ENCODE results near the gene HMGB2. TPM values are rescaled to one million over a fixed set of nuclear protein-coding genes. Genes with fewer than 3 reads are reported as not detected.
A peak's percentile ranks its signal among the peaks of the same experiment; 100 is the strongest.

HMGB2 gene
- polyA plus RNA-seq, 3 donors: 395 to 467 (median 445) TPM

DNA sequence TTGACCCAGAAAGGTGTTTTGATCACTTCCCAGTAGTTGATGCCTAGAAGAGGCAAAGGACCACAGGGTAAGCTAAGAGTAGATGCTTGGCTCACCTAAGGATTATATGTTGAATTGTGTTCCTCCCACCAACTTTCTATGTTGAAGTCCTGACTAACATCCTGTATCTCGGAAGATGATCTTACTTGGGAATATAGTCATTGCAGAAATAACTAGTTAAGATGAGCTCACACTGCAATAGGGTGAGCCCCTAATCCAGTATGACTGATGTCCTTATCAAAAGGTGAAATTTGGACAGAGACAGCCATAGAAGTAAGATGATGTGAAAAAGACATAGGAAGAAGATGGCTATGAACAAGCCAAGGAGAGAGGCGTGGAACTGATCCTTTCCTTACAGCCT is 3.3 kb upstream of the HMGB2 start:
- DNase-seq (ENCODE audit: low read depth in 3 of 3, low spot score in 2 of 3): no peak

DNA sequence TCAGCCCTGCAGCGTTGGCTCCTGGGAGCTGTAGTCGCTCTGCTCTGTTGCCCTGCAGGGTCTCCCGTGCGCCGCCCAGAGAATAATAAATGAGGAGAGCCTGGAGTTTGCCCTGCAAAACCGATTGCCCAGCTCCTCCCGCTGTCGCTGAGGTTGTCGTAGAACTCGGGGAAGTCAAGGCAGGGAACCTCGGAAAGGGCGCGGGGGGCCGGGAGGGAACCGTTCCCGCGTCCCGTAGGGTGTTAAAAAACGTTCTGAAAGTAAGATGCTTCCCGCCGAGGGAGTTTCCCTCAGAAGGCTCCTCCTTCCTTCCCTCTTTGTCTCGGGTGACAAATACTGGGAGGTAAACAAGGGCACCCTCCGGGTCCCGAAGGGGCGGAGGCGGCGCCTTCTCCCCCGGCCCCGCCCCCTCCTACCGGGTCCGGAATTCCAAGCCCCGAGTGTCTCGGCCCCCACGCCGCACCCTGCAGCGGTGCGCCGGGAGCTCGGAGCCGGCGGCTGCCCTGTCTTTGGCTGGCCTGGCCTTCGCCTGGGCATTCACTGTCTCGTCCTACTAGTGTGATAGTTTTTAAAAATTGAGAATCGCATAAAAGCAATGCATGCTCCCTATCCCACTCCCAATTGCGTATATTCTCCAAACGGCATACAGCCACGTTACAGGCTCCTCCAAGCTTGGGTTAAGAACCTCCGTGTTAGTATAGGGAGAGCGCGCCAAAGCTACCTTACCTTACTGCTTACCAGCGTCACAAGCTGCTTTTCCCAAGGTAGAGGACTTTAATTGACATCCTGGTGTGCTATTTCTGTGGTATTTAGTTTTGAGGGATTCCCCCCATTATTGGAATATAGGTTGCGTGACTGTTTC is 964 bp upstream of the HMGB2 start:
- DNase-seq (ENCODE audit: low read depth in 3 of 3, low spot score in 2 of 3): peak; percentile 65 to 76 (median 66)

DNA sequence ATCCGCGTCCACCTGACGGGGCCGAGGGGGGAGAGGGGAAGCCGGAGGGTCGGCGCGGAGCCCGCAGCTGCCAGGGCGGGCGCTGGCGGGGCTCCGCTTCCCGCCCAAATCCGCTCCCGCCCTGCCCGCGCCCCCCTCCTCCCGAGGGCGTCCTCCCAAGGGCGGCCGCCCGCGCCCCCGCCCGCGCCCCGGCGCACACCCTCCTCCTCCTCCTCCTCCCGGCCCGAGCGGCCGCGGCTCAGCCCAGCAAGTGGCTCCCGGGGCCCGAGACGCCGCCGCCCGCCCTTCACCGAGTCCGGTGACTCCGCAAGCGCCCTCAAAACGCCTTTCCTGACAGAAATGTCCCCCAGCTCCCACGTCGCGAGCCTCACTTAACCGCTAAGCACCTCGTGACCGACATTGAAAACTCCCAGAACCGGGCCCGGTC is 487 bp downstream of the HMGB2 start:
- DNase-seq (ENCODE audit: low read depth in 3 of 3, low spot score in 2 of 3): peak in 1 of 3 donors; percentile 26

DNA sequence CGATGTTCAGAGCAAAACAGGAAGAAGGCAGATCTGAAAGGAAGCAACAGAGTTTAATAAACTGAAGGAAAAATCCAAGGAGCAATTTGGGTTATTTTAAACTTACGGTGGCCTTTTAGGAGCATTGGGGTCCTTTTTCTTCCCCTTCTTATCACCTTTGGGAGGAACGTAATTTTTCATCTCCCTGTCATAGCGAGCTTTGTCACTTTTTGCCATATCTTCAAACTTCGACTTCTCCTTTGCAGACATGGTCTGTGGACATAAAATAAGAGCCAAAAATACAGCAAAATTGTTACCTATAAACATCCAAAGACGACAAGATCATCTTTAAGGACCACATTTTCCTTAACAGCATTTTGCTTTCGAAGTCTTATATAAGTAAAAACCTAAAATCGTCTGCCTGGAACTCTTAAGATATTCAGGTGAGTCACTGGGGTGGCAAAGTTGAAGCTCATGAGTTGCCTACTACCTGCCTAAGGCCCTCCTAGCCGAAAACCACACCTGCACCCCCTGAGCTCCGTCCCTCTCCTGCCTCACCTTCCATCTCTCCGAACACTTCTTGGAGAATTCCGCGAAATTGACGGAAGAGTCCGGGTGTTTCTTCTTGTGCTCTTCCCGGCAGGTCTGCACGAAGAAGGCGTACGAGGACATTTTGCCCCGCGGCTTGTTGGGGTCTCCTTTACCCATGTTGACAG is 1.0 kb downstream of the HMGB2 start:
- DNase-seq (ENCODE audit: low read depth in 3 of 3, low spot score in 2 of 3): no peak

DNA sequence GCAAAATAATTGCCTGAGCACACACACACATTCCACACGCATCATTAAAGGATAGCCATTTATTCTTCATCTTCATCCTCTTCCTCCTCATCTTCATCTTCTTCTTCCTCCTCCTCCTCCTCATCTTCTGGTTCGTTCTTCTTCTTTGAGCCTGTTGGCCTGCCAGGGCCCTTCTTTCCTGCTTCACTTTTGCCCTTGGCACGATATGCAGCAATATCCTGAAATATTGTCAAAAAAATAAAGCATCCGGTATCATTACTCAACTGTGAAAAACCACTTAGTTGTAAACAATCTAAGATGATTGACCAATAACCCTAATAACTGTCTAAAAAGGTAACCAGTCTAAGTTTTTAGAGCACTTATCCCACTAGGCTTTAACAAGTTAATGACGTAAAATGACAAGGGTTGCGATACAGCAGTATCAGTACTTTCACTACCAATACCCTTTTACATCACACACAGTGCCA is 2.1 kb downstream of the HMGB2 start:
- DNase-seq (ENCODE audit: low read depth in 3 of 3, low spot score in 2 of 3): no peak

DNA sequence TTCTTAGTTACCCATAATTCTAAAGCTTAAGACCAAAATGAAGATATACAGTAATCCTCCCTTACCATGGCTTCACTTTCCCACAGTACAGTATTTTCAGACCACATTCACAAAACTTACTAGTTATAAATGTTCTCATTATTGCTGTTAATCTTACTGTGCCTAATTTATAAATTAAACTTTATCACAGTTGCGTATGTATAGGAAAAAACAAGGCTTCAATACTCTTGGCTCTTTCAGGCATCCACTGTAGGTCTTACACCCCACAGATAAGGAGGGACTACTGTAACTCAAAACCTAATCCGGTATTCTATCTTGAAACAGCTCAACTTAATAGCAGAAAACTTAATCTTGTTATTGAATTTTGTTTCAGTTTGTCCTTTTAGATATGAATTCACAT is 3.6 kb downstream of the HMGB2 start:
- no peak for DNase-seq (ENCODE audit: low read depth in 3 of 3, low spot score in 2 of 3)

DNA sequence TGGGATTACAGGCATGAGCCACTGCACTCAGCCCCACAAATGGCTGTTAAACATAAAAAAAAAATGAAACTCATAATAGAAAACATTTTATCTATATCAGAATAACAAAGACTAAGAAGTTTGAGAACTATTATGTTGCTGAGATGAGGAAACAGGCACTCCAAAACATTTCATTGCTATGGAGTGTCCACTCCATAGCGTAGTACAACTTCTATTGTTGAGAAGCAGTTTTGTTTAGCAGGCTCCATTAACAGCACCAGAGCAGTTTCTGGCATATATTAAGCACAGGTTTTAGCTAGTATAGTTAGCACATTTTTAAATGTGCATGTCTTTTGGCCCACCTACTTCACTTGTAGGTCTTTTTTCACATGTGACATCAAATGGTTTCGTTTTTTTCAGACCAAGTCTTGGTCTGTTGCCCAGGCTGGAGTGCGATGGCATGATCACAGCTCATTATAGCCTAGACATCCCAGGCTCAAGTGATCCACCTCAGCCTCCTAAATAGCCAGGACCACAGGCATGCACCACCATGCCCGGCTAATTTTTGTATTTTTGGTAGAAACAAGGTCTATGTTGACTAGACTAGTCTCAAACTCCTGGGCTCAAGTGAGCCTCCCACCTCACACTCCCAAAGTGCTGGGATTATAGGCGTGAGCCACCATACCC is 5.8 kb downstream of the HMGB2 start:
- DNase-seq (ENCODE audit: low read depth in 3 of 3, low spot score in 2 of 3): no peak

DNA sequence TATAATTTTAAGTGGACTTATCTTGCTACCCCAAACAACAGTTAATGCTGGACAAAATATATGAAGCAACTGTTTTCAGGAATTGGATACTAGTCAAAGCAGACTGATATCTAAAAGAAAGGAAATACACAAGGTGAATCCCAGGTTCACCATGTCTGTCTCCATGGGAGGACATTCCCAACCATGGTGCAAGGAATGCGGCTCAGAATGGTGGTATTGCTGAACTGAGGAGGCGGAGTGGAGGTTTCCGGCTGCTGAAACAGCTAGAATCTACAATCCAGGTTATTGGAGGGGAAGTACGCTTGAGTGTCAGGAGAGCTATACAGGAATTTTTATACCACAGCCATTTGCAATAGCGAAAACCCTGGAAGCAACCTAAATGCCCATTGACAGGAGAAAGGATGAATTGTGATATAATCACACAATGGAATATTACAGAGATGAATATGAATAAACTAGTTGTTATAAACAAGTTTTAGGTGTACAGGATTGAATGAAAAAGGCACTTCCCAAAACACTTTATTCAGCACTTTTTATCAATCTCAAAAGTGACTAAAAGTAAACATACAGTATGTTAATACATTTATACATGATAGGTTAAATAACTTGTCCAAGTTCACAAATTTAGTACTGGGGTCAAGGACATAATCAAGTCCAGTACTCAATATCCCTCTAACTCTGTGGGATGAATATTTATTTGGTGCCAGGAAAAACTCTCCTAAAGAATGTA is 9.0 kb downstream of the HMGB2 start:
- DNase-seq (ENCODE audit: low read depth in 3 of 3, low spot score in 2 of 3): no peak

DNA sequence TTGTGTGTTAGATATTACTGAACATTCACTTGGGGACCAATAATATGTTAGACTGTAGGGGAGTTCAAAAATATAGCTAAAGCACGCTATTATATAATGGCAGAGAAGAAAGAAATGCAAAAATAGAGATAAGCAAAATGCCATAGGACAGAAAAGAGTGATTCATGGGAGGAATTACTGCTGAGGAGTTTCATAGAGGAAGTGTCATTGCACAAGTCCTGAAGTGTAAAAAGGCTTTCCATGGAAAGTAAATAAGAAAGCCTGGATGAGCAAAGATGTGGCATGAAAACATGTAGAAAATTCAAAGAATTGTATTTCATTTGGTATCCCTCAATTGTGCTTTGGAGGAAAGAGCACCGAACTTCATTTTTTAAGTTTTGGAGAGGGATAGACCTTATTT is 14.5 kb downstream of the HMGB2 start:
- DNase-seq (ENCODE audit: low read depth in 3 of 3, low spot score in 2 of 3): no peak

DNA sequence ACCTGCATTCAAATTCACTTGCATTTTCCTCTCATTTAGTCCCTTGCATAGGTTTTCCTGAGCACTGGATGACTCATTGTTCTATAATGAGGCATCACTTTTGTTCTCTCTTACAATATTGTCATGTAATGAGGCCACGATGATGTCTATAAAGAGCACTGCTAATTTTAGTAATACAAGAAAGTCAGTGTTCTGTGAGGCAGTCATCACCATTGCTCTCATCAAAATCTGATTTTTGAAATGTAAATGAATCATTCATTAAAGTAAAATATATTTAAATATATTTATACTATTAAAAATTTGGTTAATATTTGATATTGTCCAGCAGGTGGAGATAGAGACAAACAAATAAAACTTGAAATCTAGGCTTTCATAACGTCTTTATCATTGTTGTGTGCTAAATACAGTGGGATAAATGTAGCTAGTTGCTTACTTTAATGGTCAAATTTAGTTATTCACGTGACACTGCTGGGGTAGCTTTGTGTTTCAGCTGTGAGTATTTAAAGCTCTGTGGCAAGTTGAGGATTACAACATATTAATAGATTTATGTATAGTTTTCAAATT is 15.4 kb downstream of the HMGB2 start:
- no peak for DNase-seq (ENCODE audit: low read depth in 3 of 3, low spot score in 2 of 3)

DNA sequence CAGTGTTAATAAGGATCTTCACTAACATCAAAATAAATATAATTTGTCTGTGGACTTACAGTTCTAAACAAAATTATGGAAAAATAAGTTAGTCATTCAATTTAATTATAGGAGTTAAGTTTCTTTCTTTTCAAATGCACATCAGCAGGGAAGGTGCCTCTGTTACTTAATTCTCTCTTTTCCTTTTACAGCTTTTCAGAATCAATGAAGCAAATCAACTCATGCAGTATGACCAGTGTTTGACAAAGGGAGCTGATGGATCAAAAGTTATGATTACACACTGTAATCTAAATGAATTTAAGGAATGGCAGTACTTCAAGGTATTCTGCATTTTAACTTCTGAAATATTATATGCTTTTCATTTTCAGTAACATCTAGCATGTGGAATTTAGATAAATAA is 15.9 kb downstream of the HMGB2 start:
- no peak for DNase-seq (ENCODE audit: low read depth in 3 of 3, low spot score in 2 of 3)

DNA sequence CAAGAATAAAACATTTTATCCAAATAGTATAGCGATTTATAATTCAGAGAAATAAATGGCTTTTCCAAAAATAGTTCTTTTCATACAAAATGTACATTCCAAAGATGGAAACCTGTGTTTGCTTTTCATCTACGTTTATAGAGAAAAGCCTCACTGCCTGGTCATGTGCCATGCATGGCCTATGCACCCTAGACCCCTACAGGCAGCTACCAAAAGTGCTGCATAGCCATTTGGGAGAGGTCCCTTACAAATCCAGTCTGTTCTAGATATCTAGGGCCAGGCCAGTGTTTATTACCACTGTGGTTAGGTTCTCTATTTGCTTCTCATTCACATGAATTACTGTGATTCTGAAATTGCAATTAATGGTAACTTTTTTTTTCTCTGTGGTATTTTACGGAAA is 17.2 kb downstream of the HMGB2 start:
- DNase-seq (ENCODE audit: low read depth in 3 of 3, low spot score in 2 of 3): no peak

DNA sequence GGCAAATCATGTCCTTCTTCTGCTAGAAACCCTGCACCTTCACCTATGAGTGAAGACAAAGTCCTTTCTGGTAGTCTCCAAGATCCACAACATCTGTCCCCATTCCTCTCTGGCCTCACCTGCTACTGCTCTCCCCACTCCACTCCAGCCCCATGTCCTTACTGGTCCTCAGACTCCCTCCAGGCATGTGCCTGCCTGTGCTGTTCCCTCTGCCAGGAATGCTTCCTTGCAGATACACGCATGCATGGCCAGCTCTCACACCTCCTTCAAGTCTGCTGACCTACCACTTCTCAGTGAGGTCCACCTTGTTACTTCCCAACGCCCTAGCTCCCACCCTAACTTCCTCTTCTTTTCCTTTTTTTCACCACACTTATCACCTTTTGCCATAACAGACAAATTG is 18.1 kb downstream of the HMGB2 start:
- no peak for DNase-seq (ENCODE audit: low read depth in 3 of 3, low spot score in 2 of 3)

DNA sequence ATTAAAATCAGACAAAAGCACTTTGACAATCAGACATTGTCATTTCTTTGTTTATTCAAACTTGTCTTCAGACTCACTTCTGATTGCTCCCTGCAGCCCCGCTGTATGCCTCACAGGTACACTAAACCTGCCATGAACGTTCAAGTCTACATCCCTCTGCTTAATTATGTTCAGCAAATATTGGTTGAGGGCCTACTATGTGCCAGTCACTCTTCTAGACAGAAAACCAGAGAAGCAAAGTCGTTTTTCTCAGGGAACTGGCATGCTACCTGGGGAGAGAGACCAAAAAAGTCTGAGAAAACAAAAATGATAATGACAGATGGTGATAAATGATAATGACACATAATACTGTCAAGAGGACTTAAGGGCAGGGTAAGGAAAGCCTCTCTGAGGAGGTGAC is 19.4 kb downstream of the HMGB2 start:
- DNase-seq (ENCODE audit: low read depth in 3 of 3, low spot score in 2 of 3): no peak

DNA sequence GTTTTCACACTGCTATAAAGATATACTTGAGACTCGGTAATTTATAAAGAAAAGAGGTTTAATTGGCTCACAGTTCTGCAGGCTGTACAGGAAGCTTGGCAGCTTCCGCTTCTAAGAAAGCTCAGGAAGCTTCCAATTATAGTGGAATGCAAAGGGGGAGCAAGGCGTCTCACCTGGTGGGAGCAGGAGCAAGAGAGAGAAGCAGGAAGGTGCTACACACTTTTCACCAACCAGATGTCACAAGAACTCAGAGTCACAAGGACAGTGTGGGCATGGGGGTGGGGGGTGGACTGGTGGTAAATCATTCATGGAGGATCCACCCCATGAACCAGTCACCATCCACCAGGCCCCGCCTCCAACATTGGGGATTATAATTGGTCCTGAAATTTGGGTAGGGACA is 22.8 kb downstream of the HMGB2 start:
- DNase-seq (ENCODE audit: low read depth in 3 of 3, low spot score in 2 of 3): no peak

DNA sequence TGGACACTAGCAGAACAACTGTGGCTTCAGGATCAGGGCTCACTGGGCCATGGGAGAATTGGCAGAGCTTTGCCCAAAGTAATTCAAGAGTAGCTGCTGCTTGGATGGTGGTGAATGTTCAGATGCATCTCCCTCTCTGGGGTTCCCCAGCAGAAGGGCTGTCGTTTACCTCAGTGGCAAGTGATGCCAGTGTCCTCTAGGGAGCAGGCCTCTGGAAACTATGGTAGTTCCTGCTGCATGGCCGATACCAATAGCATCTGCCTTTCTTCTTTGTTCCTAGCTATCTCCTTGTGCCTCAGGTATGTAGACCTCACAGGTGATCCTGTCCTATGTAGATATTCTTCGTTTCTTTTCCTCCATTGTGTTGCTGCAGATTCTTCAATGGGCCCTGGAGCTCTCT is 26.4 kb downstream of the HMGB2 start:
- DNase-seq (ENCODE audit: low read depth in 3 of 3, low spot score in 2 of 3): no peak

DNA sequence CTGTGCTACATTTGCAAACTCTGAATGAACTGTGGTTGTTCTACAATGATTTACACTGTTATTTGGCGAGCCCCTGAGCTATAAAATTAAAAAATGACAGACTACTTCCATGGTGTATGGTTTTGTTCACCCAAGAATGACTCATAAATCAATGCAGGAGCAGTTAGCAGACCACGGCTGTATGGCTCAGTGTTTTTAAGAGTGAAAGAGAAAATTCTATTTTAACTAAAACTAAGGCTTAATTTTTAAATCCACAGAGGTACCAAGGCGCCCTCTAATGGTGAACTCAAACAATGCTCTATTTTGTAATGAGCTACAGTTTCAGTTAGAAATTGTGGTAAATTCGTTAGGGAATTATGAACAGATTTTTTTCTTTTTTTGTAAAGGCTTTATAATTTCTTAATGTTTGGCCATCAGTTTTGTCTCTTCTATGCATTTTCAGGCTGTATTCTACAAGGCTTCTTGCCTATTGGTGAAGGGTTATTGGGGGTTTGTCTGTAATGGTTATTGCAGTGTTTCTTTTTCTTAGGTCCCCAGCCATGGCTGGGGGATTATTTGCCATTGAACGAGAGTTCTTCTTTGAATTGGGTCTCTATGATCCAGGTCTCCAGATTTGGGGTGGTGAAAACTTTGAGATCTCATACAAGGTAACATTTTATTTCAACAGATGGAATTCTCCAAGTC is 32.5 kb downstream of the HMGB2 start:
- DNase-seq (ENCODE audit: low read depth in 3 of 3, low spot score in 2 of 3): peak; percentile 21 to 30 (median 27)

DNA sequence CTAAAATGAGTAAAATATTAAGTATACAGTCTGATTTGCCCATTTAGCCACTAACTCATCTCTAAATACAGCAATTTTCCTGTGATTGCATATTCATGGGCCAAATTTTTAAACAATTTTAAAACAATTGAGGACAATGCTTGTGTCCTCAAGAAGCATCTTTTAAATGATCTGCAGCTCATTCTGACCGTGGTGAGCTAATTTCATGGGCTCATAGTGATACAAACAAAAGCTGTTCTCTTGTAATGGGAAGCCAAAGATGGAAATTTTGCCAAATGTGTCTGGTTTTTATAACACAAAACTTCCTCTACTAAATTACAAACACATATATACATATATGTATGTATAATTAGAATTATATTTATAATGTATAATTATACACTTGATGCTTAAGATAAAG is 39.7 kb downstream of the HMGB2 start:
- no peak for DNase-seq (ENCODE audit: low read depth in 3 of 3, low spot score in 2 of 3)

DNA sequence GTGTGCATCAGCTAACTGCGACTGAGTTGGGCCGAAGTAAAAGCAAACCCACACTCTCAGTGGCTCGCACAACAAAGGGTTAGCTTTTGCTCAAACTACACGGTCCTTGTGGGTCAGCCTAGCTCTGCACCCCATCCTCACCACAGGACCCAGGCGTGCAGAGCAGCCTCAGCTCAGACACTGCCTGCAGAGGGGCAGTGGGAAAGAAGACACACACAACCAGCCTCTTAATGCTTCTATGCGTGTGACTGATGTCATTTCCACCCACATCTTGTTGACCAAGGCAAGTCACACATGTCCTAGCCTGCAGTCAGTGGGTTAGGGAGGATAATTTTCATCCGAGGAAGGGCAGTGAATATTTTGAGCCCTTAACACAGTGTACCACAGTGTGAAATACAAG is 40.5 kb downstream of the HMGB2 start:
- no peak for DNase-seq (ENCODE audit: low read depth in 3 of 3, low spot score in 2 of 3)

DNA sequence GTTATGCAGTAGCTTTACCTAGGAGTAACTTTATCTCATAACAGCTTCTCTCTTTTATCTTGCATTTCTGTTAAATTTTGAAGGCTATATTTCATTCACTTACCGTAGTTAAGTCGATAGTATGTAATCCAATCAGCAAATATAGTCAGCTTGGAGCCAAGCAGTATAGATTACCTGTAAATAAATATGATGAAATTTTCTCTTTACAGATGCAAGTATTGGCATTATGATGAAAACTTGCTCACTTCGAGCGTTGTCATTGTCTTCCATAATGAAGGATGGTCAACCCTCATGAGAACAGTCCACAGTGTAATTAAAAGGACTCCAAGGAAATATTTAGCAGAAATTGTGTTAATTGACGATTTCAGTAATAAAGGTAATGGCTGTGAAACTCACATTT is 42.3 kb downstream of the HMGB2 start:
- no peak for DNase-seq (ENCODE audit: low read depth in 3 of 3, low spot score in 2 of 3)
